ENCODE results near the gene SUPT4H1. TPM values are rescaled to one million over a fixed set of nuclear protein-coding genes. Genes with fewer than 3 reads are reported as not detected.
A peak's percentile ranks its signal among the peaks of the same experiment; 100 is the strongest.

The SUPT4H1 gene
- total RNA-seq, 1 experiment from 2014 or later, result 109 TPM

DNA sequence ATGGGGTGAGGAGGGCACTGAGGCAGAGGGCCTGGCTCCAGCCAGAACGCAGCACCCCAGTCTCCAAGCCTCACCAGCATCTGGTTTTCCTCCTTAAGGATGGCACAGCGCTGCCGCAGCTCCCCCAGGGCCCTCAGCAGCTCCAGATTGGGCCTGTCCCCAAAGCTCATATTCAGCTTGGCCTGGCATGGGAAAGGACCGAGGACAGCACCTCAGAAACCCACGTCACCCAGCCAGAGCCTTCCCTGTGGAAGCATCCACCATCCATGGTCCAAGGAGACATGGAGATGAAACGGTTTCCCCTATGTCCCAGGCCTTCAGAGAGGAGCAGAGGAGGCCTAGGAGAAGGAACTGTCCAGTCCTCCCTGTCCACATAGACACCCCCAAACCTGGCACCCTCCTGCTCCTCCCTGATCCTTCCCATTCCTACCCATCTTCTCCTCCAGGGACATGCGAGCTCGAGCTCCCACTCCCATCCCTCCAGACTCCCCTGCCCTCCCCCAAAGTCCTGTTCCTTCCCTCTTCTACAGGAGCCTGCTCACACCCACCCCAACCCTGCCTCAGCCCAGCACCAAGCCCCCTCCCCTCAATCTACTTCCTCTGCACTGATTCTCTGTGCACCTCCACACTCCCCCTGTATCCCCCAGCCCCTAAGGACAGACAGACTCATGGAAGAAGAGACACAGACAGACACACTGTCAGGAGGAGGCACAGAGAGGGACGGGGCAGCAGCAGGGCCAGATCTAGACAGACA lies 25.2 kb downstream of the SUPT4H1 start:
- no peak overlapping the region for H2AK5ac ChIP-seq (ENCODE audit: insufficient read length, low read length)
- H3K4me3 Mint-ChIP-seq, result no peak overlapping the region
- TF ChIP-seq, protein P1, sequence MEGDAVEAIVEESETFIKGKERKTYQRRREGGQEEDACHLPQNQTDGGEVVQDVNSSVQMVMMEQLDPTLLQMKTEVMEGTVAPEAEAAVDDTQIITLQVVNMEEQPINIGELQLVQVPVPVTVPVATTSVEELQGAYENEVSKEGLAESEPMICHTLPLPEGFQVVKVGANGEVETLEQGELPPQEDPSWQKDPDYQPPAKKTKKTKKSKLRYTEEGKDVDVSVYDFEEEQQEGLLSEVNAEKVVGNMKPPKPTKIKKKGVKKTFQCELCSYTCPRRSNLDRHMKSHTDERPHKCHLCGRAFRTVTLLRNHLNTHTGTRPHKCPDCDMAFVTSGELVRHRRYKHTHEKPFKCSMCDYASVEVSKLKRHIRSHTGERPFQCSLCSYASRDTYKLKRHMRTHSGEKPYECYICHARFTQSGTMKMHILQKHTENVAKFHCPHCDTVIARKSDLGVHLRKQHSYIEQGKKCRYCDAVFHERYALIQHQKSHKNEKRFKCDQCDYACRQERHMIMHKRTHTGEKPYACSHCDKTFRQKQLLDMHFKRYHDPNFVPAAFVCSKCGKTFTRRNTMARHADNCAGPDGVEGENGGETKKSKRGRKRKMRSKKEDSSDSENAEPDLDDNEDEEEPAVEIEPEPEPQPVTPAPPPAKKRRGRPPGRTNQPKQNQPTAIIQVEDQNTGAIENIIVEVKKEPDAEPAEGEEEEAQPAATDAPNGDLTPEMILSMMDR (conservative IDR thresholded peaks at IDR 0.05), result no peak

More for the DNA sequence above, 25.2 kb downstream of the SUPT4H1 start:
- Histone ChIP-seq H2BK12ac (ENCODE audit: insufficient read length, low read depth, low read length) (no peak overlapping the region), H4K91ac (ENCODE audit: insufficient read length, low read depth, low read length) (no peak overlapping the region), H2BK20ac (ENCODE audit: low read depth, low read length, poor library complexity, severe bottlenecking) (no peak overlapping the region), H3K27ac (ENCODE audit: insufficient read length, low read depth, low read length) (no peak overlapping the region), H3K56ac (ENCODE audit: insufficient read length, low read depth, low read length) (no peak overlapping the region), H3K9me3 (ENCODE audit: control insufficient read depth, low read depth, low read length) (no peaks in the 10 kb centered on the region), H3K79me1 (ENCODE audit: insufficient read depth, low read depth, low read length, poor library complexity, severe bottlenecking) (no peaks in the 10 kb centered on the region), H4K5ac (ENCODE audit: insufficient read length, low read depth, low read length) (no peak overlapping the region), H2BK15ac (ENCODE audit: low read depth, low read length) (no peak overlapping the region), H3K23me2 (ENCODE audit: insufficient read length, low read depth, low read length, poor library complexity, severe bottlenecking) (peaks cover 15% of the 10 kb centered on the region), H4K8ac (replicated peaks; ENCODE audit: insufficient read length, low read depth, low read length) (no peak overlapping the region), H3K18ac (ENCODE audit: insufficient read length, low read depth, low read length) (peak overlapping the region; percentile 44), H4K20me1 (ENCODE audit: control insufficient read depth, insufficient read depth, insufficient read length) (no peaks in the 10 kb centered on the region), H3K79me2 (ENCODE audit: insufficient read depth, low read length) (no peaks in the 10 kb centered on the region), H2AFZ (ENCODE audit: low read length) (no peak overlapping the region), H2BK120ac (ENCODE audit: low read depth, low read length, poor library complexity, severe bottlenecking) (no peak overlapping the region), H3K23ac (ENCODE audit: insufficient read length, low read depth, low read length) (no peak overlapping the region), H3K4me1 (ENCODE audit: insufficient read depth, low read length) (peaks cover 5% of the 10 kb centered on the region; the same call in 1 of the 2 replicates), H2BK5ac (ENCODE audit: insufficient read length, low read length) (no peak overlapping the region), H3K14ac (ENCODE audit: insufficient read depth, low read length) (no peak overlapping the region), H3K4ac (ENCODE audit: low read depth, low read length) (no peak overlapping the region), H3K9ac (ENCODE audit: extremely low read depth, insufficient read length, low read length) (no peak overlapping the region), H3K27me3 (ENCODE audit: insufficient read depth, low read length) (no peaks in the 10 kb centered on the region; the same call in 1 of the 2 replicates), H3K4me2 (ENCODE audit: insufficient read depth, insufficient read length, low read length) (no peak overlapping the region), H3T11ph (ENCODE audit: low read length) (no peak overlapping the region)
- WGBS (ENCODE audit: extremely low coverage, insufficient read length, low lambda C conversion rate), result no CpG with 5 or more reads among the region's 9 CpGs
- Mint-ChIP-seq H3K4me1 (peaks cover 45 to 60% of the 10 kb centered on the region in 2 experiments), H3K27me3 (ENCODE audit: low read depth) (peaks cover 36% of the 10 kb centered on the region), H3K9me3 (no peaks in the 10 kb centered on the region), H3K36me3 (ENCODE audit: insufficient read depth in 1 of 3, low read depth in 3 of 3) (peaks cover 0 to 5% (median 0%) of the 10 kb centered on the region in 3 experiments; a peak in 5 of 7 replicates), H3K27ac (no peak overlapping the region)
- no peak for DNase-seq

Measured in H9 (cell line).